T47D (cell line): ENCODE data around the gene ZNF532.

ENCODE experiments used
- DNase-seq, 2 experiments: peaks; one replicate each; pipeline versions ENCODE4 v3.0.0 to v3.0.0-alpha.2; 2011 to 2012; ENCODE audit warnings: low read depth in 1 of 2, low spot score in 1 of 2
- JUND ChIP-seq: IDR thresholded peaks from 2 replicates; pipeline ENCODE4 v1.6.1; 2012; ENCODE audit warnings: low read depth
- in situ Hi-C: cut with HindIII; loops from 2 replicates; pipeline ENCODE4 v1.10.0; 2016; ENCODE audit warnings: low sequenced_read_pairs, low pct_unique_long_range_greater_than_20kb

The ZNF532 gene

GRCh38 chr18:58955738-58956137, 91.1 kb downstream of the ZNF532 start:
- in situ Hi-C loops = no loop called here
- no peak for TF ChIP-seq JUND
- DNase-seq = no peak

GRCh38 chr18:58958628-58959027, 94.0 kb downstream of the ZNF532 start:
- no peak for TF ChIP-seq JUND
- in situ Hi-C loops = no loop called here
- DNase-seq = no peak

DNA sequence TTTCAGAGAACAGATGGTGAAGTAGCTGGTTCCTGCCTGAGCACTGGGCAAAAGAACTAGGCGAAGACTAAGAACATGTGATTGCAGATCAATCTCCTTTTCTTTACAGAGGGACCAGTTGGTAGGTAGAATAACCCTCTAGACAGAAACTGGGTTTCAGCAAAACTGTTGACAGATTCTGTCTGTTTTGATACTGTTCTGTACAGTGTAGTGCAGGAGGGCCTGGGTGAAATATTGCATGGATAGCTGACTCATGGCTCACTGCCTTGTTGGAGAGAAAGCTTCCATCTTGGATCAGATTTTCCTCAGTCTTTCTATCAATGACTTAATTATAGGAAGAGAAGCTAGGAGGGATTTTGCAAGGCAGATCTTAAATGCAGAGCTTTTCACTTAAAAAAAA, 95.8 kb downstream of the ZNF532 start:
- no peak for TF ChIP-seq JUND
- in situ Hi-C loops = no loop called here
- DNase-seq = no peak

DNA sequence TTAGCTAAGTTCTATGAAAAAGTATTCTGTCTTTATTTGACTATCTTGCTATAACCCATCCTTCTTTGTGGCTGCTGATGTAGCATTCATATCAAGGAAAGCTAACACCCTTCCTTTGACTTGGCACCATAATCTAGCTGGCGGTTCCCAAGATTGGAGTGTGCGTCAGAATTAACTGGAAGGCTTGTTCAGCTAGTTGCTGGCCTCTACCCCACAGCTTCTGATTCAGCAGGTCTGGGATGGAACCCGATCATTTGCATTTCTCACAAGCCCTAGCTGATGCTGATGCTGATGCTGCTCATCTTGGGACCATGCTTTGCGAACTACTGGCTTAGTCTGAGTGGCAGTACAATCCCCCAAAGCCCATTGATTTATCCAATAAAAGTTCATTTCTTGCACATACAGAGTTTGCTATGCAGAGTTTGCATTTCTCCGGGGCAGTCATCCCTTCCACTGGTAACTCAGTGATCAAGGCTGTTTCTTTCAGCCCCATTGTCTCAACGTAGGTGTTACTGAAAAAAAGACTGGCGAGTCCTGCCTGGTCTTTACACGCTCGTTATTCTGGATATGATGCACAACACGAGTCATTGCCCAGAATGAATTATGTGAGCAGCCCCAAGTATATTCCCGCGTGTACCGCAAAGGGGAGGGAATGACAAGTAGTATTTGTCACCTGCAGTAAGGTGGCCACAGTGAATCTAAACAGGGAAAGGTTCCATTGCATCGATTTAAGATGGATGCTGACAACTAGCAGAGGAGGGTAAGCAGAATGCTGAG, 96.5 kb downstream of the ZNF532 start:
- no peak for TF ChIP-seq JUND
- in situ Hi-C loops = no loop called here
- no peak for DNase-seq

GRCh38 chr18:58962336-58962735, 97.7 kb downstream of the ZNF532 start:
- no peak for TF ChIP-seq JUND
- no peak for DNase-seq
- in situ Hi-C loops = no loop called here

GRCh38 chr18:58965291-58966004, 100.8 kb downstream of the ZNF532 start:
- no peak for TF ChIP-seq JUND
- in situ Hi-C loops = no loop called here
- DNase-seq = no peak

DNA sequence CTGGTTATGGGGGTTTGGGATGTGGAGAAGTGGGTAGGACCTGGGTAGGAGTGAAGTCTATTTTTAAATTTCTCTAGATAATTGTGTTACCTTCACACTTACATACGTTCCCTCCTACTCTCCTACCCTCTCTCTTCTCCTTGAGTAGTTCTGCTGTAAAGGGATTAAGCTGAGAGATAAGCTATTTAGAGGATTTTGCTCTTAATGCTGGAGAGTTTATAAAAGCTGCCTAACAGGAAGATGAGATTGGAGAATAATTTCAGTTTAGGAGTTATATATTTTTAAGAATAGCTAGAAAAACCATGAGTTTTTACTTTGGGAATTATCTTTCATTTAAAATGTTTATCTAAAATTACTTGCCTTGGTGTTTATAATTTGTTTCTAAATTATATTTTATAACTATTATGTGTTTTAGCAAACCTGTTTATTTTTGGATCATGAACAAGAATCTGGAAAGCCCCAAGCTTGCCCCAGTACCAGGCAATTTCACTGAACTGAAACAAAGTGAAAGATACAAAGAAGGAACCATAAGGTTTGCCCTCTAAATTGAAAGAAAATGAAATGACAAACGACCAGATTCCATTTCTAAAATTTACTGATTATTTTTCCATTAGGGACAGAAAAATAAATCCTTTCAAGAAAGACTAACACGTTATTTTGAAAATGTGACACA, 101.5 kb downstream of the ZNF532 start:
- no peak for TF ChIP-seq JUND
- DNase-seq = no peak
- in situ Hi-C loops = no loop called here

GRCh38 chr18:58966704-58967103, 102.0 kb downstream of the ZNF532 start:
- in situ Hi-C loops = no loop called here
- no peak for TF ChIP-seq JUND
- DNase-seq = no peak

DNA sequence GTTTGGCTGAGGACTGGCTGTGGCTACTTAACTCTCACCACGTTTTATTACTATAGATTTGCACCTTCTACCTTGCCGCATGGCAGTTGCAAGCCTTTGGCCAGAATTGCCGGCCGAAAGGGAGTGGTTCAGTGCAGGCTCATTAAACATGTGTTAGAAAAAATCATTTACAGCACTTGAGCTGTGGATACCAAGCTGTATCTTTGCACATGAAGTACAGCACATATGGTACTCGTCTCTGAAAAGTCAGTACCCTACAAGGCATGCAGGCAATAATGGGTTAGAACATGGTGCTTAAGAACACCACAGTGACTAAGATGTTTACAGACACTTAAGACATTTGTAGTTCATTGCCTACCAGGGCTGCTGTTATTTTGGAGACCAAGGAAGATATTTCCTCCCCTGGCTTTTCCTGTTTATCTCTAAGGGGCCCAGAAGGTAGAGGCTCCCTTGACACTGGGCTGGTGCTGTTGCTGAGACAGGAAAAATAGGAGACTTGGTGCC, 103.1 kb downstream of the ZNF532 start:
- no peak for TF ChIP-seq JUND
- DNase-seq = no peak
- in situ Hi-C loops = no loop called here

DNA sequence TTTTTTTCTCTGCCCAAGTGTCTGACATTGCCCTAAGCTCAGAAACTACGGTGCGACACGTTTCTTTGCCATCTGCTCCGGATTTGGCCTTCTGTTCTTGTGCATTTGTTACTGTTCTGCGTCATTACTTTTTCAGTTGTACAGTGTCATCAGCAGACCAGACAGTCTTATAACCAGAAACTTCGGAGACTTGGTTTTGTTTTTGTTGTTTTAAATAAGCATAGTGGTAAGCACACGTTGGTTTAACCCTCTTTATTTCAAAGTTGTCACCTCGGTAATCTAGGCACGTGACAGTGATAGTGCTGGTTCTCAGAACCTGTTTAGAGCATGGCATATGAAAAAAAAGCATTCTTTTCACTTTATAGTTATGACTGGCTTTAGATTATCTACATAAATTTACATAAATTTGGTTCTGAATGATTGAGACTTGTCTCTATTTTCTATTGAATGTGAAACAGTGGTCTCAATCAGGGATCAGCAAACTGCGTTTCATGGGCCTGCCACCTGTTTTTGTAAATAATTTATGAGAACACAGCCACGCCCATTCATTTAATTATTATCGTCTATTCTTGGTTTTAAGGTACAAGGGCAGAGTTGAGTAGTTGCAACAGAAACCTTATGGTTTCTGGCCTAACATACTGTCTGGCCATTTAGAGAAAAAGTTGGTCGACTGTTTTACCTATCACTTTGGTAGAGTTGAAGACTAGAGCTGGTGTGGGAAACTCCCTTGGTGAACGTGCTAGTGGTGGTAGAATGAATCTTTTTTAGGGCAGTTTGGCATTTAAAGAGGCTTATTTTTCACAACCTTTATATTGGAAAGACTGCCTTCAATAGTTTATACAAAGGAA, 106.5 kb downstream of the ZNF532 start:
- no peak for TF ChIP-seq JUND
- in situ Hi-C loops = no loop called here
- DNase-seq = no peak

GRCh38 chr18:58975296-58975695, 110.6 kb downstream of the ZNF532 start:
- no peak for TF ChIP-seq JUND
- DNase-seq = no peak

GRCh38 chr18:58975781-58976180, 111.1 kb downstream of the ZNF532 start:
- no peak for DNase-seq
- in situ Hi-C loops = no loop called here
- TF ChIP-seq JUND = no peak

More at GRCh38 chr18:58975296-58975695, 110.6 kb downstream of the ZNF532 start:
- in situ Hi-C loops = no loop called here

DNA sequence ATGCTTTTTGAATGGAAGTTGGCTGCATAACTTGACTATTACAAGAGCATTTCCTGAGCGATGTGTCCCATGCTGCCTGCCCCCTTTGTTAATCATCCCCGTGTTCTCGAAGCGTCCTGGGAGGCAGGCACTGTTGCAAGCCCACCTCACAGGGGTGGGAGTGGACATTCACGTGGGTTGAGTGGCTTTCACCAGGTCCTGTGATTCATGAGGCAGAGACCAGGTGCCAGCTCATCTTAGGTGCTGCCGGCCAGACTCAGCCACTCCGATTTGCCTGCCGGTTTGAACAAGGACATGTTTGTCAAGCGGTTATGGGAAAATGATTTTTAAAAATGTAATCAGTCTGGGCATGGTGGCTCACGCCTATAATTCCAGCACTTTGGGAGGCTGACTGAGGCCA, 112.5 kb downstream of the ZNF532 start:
- in situ Hi-C loops = no loop called here
- no peak for TF ChIP-seq JUND
- no peak for DNase-seq
